Rectal smooth muscle tissue (tissue), 1 donor: Measurements from ENCODE around the gene REEP5.
A peak's percentile ranks its signal among the peaks of the same experiment; 100 is the strongest.

Source experiments
- H3K27ac ChIP-seq: one replicate; pipeline ENCODE4 v1.7.0; 2013; ENCODE audit warnings: low read depth, low read length, inconsistent platforms
- H3K27me3 ChIP-seq: one replicate; pipeline ENCODE4 v1.7.0; 2013; ENCODE audit warnings: low read length; ENCODE audit not compliant: control insufficient read depth, insufficient read depth
- H3K36me3 ChIP-seq: one replicate; pipeline ENCODE4 v1.7.0; 2013; ENCODE audit warnings: low read length; ENCODE audit not compliant: control insufficient read depth, insufficient read depth
- H3K4me1 ChIP-seq: one replicate; pipeline ENCODE4 v1.7.0; 2013; ENCODE audit warnings: low read length; ENCODE audit not compliant: control insufficient read depth, insufficient read depth
- H3K4me3 ChIP-seq: one replicate; pipeline ENCODE4 v1.7.0; 2013; ENCODE audit warnings: low read length
- H3K9ac ChIP-seq: one replicate; pipeline ENCODE4 v1.7.0; 2013; ENCODE audit warnings: low read length

The REEP5 gene

GRCh38 chr5:112923148-112923917 lies 1.3 kb upstream of the REEP5 start:
- no peak overlapping the region for H3K4me3 ChIP-seq
- peaks cover 10% of the 10 kb centered on the region for H3K4me1 ChIP-seq
- H3K9ac ChIP-seq = no peak overlapping the region
- no peaks in the 10 kb centered on the region for H3K36me3 ChIP-seq
- no peak overlapping the region for H3K27ac ChIP-seq
- no peaks in the 10 kb centered on the region for H3K27me3 ChIP-seq

DNA sequence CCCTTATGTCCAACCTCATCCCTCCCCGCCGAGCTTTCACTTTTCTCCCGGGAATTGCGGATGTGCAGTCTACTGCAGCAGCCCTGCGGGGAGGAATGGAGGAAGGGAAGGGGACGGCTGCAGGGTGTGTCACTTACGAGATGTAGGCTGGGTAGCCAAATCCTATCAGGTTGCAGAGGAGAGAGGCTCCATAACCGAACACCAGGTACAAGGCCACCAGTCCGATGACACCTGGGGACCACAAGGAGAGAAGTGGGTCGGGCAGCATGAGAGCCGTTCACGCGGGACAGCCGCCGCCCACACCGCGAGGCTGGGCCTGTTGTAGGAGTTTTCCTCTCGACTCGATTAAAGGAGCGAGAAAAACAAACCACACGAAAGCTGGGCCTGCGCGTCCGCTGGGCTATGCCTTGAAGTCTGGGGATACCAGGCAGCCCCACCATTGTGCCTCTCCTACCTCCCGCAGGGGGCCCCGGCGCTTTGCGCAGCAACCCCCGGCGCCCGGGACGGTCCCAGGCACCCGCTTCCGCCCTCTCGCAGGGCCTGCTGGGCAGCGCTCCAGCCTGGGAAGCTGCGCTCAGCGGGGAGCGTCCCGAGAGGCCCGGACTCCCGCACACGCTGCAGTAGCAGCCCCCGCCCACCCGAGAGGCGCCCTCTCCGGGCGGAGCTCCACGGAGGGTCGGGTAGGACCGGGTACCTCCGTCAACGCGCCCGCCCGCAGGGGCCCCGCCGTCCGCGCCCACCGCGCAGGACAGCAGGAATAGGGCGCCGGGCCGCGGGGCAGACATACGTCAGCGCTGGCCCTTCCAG lies 798 bp downstream of the REEP5 start:
- Histone ChIP-seq H3K27ac (peak overlapping the region; percentile 96), H3K36me3 (peaks cover 9% of the 10 kb centered on the region), H3K9ac (peak overlapping the region; percentile 42), H3K27me3 (no peaks in the 10 kb centered on the region), H3K4me3 (peak overlapping the region; percentile 98), H3K4me1 (peaks cover 12% of the 10 kb centered on the region)

DNA sequence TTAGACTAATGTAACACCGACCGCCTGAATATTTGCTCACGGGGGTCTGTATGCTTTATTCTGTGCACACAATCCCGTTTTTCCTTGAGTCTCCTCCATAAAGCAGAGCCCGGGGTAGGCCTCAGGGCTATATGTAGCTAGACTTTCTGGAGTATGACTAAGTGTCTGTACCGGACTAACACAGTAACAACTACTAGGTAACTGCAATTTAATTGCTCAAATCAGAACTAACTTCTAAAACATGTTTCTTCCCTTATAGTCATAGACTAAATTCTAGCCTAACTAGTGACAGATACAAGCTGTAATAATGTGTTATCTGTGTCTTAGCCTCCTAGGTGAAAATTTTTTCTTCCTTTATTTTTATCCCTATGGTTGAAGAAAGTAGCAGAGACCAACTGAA lies 2.1 kb downstream of the REEP5 start:
- Histone ChIP-seq H3K27ac (no peak overlapping the region), H3K9ac (no peak overlapping the region), H3K4me1 (peaks cover 12% of the 10 kb centered on the region)

GRCh38 chr5:112918679-112919078 lies 3.3 kb downstream of the REEP5 start:
- no peaks in the 10 kb centered on the region for H3K27me3 ChIP-seq
- no peak overlapping the region for H3K27ac ChIP-seq
- H3K4me3 ChIP-seq = no peak overlapping the region
- no peak overlapping the region for H3K9ac ChIP-seq
- H3K4me1 ChIP-seq = peaks cover 12% of the 10 kb centered on the region
- peaks cover 9% of the 10 kb centered on the region for H3K36me3 ChIP-seq

More for the DNA sequence above, 2.1 kb downstream of the REEP5 start:
- Histone ChIP-seq H3K27me3 (no peaks in the 10 kb centered on the region), H3K4me3 (no peak overlapping the region), H3K36me3 (peaks cover 9% of the 10 kb centered on the region)

DNA sequence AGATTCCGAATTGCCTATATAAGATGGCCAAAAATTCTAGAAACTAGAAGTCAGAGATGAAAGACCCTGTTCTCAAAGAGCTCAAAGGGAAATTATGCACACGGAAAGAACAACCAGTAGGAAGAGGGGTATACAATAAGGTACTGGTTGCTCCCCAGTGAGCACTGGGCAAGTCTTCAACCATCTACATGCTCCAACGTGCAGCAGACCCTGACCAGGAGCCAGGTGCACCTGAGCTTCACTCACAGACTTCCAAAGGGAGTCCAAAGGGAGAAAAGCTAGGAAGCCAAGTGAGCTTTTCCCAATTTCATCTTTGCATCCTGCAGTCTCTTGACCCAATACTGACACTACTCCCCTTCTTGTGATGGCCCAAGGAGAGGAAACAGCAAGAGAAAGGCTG lies 3.9 kb downstream of the REEP5 start:
- Histone ChIP-seq H3K27ac (no peak overlapping the region), H3K27me3 (no peaks in the 10 kb centered on the region), H3K9ac (no peak overlapping the region), H3K4me3 (no peak overlapping the region), H3K4me1 (peaks cover 12% of the 10 kb centered on the region), H3K36me3 (peaks cover 11% of the 10 kb centered on the region)

DNA sequence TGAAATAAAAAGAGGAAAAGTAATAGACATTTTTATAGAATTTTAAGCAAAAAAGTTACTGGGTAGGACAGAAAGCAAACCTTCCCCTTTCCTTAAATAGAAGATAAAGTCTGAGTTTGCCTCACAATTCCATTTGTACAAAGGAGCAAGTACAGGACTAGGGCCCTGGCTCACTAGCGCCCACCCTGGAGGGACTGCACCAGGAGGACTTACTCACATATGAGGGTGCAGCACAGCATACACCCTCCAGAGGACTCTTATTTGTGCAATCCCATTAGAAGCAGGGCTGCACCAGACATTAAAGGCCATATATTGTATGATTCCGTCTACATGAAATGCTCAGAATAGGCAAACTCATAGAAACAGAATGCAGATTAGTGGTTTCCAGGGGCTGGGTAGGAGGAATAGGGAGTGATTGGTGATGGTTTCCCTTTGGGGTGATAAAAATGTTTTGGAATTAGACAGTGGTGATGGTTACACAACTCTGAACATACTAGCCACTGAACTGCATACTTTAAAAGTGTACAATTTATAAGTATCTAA lies 4.5 kb downstream of the REEP5 start:
- Histone ChIP-seq H3K36me3 (peaks cover 11% of the 10 kb centered on the region), H3K27me3 (no peaks in the 10 kb centered on the region), H3K4me1 (peaks cover 8% of the 10 kb centered on the region), H3K9ac (no peak overlapping the region), H3K27ac (no peak overlapping the region), H3K4me3 (no peak overlapping the region)

DNA sequence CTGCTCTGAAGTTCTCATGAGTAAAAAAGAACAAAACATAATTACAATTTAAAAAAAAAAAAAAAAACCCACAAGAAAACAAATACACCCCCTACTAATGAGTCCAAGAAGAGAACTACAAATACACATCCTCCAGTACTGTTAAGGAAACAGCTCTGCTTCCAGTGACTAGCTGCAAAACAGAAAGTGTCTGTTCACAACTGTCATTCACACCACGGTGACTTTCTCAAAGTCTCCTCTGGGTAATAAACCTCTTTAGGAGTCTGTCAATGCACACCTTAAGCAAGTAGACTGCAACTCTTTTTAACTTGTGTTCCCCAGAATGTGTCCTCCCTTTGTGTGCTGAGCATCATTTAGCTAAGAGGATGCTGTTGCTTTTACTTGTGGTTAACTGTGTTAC lies 6.2 kb downstream of the REEP5 start:
- Histone ChIP-seq H3K9ac (no peak overlapping the region), H3K4me3 (no peak overlapping the region), H3K27me3 (no peaks in the 10 kb centered on the region), H3K4me1 (peaks cover 6% of the 10 kb centered on the region), H3K36me3 (peaks cover 14% of the 10 kb centered on the region), H3K27ac (no peak overlapping the region)

DNA sequence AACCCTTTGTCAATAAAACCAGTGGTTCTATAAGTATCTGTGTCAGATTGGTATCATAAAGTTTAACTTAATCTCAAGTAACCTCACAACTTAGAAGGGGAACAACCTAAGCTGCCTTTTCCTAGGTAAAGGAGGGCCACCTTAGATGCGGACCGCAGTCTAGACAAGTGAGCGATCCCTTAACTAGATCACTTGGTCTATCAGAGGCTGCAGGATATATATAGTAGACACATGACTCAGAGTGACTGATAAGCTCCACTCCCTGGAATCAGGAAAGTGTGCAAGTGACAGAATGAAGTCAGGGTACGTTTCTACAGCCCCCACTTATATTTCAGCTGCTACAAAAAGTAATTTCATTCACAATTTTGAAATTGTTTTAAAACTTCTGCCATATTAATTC lies 7.4 kb downstream of the REEP5 start:
- Histone ChIP-seq H3K4me3 (no peak overlapping the region), H3K4me1 (peaks cover 2% of the 10 kb centered on the region), H3K9ac (no peak overlapping the region), H3K36me3 (peaks cover 20% of the 10 kb centered on the region), H3K27ac (no peak overlapping the region), H3K27me3 (no peaks in the 10 kb centered on the region)

GRCh38 chr5:112910529-112910928 lies 11.5 kb downstream of the REEP5 start:
- H3K27me3 ChIP-seq = no peaks in the 10 kb centered on the region
- H3K36me3 ChIP-seq = peaks cover 13% of the 10 kb centered on the region
- H3K4me3 ChIP-seq = no peak overlapping the region
- no peaks in the 10 kb centered on the region for H3K4me1 ChIP-seq
- H3K9ac ChIP-seq = no peak overlapping the region
- H3K27ac ChIP-seq = no peak overlapping the region

DNA sequence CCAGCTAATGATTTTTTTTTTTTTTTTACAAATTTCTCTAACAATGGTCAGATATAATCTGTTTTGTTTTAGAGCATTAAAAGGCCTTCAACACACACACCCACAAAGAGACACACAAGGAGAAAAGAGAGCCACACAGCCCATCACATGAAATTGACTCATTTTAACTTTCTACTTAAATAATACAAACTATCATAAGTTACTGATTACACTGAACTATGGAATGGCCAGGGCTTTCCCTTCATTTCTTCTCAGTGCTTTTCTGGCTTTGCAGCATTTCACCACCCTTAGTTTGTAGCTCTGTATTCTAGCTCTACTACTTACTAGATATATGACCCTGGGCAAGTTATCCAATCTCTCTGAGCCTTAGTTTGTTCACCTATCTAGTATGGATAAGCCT lies 13.2 kb downstream of the REEP5 start:
- Histone ChIP-seq H3K4me1 (no peaks in the 10 kb centered on the region), H3K27me3 (no peaks in the 10 kb centered on the region), H3K27ac (no peak overlapping the region), H3K36me3 (peaks cover 13% of the 10 kb centered on the region), H3K4me3 (no peak overlapping the region), H3K9ac (no peak overlapping the region)

DNA sequence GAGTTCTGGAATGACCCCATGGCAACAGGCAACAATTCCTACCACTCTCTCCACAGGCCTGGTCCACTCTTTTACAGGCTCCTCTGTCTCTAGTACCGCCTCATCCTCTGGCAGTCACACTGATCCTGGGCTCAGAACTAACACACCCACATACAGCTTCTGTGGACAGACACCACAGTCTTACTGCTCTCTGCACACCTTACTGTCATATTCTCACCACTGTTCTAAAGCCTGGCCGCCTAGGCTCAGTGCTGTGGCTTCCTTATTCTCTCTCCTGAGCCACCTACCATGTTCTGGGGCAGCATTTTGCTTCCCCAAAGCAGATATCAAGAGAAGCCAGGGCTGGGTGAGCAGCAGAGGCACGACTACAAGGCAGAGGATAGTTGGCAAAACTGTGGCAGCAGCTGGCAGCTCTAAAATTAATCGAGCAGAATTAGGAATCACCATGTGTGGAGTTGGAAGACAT lies 14.8 kb downstream of the REEP5 start:
- H3K27me3 ChIP-seq = no peaks in the 10 kb centered on the region
- H3K4me1 ChIP-seq = no peaks in the 10 kb centered on the region
- H3K27ac ChIP-seq = no peak overlapping the region
- peaks cover 11% of the 10 kb centered on the region for H3K36me3 ChIP-seq
- H3K4me3 ChIP-seq = no peak overlapping the region
- H3K9ac ChIP-seq = no peak overlapping the region

- Histone ChIP-seq H3K9ac (no peak overlapping the region), H3K4me3 (no peak overlapping the region), H3K4me1 (no peaks in the 10 kb centered on the region), H3K36me3 (peaks cover 13% of the 10 kb centered on the region), H3K27me3 (no peaks in the 10 kb centered on the region), H3K27ac (no peak overlapping the region)
These were observed 15.4 kb downstream of the REEP5 start for GRCh38 chr5:112906637-112907036.
